Epithelial cell of proximal tubule (primary cell): ENCODE measurements around the gene AGPAT2. TPM values are rescaled to one million over a fixed set of nuclear protein-coding genes. Genes with fewer than 3 reads are reported as not detected.

Experiments
- DNase-seq: peaks from one replicate; pipeline ENCODE4 v3.0.0-alpha.2; 2011; ENCODE audit warnings: low read depth
- H3K4me3 ChIP-seq: 2 replicates; pipeline ENCODE4 v1.5.1; 2011; ENCODE audit warnings: low read depth, mild to moderate bottlenecking, low read length
- CTCF ChIP-seq: conservative IDR thresholded peaks from 2 replicates; pipeline ENCODE4 v1.5.1; 2012; ENCODE audit warnings: low read depth, mild to moderate bottlenecking, low read length
- total RNA-seq: library from RNA; depleted of rRNA; stranded (reverse); fragments of >200 nt; gene quantifications from 2 replicates; pipeline ENCODE4 v1.2.3, GENCODE V29; 2015

The AGPAT2 gene
- total RNA-seq, 1 donor from 2014 or later = 40.5 TPM

GRCh38 chr9:136691316-136692184 is 4.3 kb upstream of the AGPAT2 start:
- H3K4me3 ChIP-seq = no peak overlapping the region
- no peak for TF ChIP-seq CTCF
- DNase-seq = no peak

- no peak for TF ChIP-seq CTCF
- no peak overlapping the region for H3K4me3 ChIP-seq
- DNase-seq = no peak
Measured at GRCh38 chr9:136690806-136691261, 3.6 kb upstream of the AGPAT2 start.

GRCh38 chr9:136690104-136690805 is 3.0 kb upstream of the AGPAT2 start:
- no peak for TF ChIP-seq CTCF
- H3K4me3 ChIP-seq = no peak overlapping the region
- no peak for DNase-seq

- no peak overlapping the region for H3K4me3 ChIP-seq
- DNase-seq = no peak
- TF ChIP-seq CTCF = no peak
Measured at GRCh38 chr9:136689108-136689460, 1.8 kb upstream of the AGPAT2 start.

- TF ChIP-seq CTCF = no peak
- H3K4me3 ChIP-seq = no peak overlapping the region
- no peak for DNase-seq
Measured at GRCh38 chr9:136688274-136689107, 1.2 kb upstream of the AGPAT2 start.

- no peak overlapping the region for H3K4me3 ChIP-seq
- no peak for DNase-seq
- TF ChIP-seq CTCF = no peak
Measured at GRCh38 chr9:136687721-136688223, 515 bp upstream of the AGPAT2 start.
